ENCODE results near the gene CD248.

CD248 gene

GRCh38 chr11:66302656-66303055 is 14.2 kb downstream of the CD248 start:
- CTCF ChIA-PET, result interaction anchor here (1.0 to 5.2 kb wide), 4 partner anchors 8 to 81 kb away, joined by 3 to 46 read pairs (median 3); partner anchors contain the start of gene YIF1A
- 97% methylated on average over 10 of the region's 12 CpGs for WGBS (ENCODE audit: insufficient coverage)
- Histone ChIP-seq H3K4me3 (ENCODE audit: control insufficient read depth in 1 of 7, extremely low read depth in 1 of 7, insufficient read depth in 4 of 7, low read depth in 2 of 7, low read length in 6 of 7) (no peak overlapping the region), H3K36me3 (ENCODE audit: control insufficient read depth in 4 of 4, insufficient read depth in 4 of 4, low read length in 3 of 4) (no peaks in the 10 kb centered on the region), H3K4me1 (ENCODE audit: control extremely low read depth in 1 of 4, control insufficient read depth in 4 of 4, insufficient read depth in 4 of 4, low read length in 3 of 4) (no peaks in the 10 kb centered on the region), H3K27ac (ENCODE audit: insufficient read depth in 1 of 2, low read depth in 1 of 2, low read length in 2 of 2, poor library complexity in 1 of 2, severe bottlenecking in 2 of 2) (no peak overlapping the region), H3K9me3 (ENCODE audit: control extremely low read depth in 1 of 5, control insufficient read depth in 4 of 5, insufficient read depth in 2 of 5, low read depth in 1 of 5, low read length in 4 of 5) (no peaks in the 10 kb centered on the region), H3K27me3 (replicated peaks in 2 of 5; ENCODE audit: control insufficient read depth in 4 of 5, insufficient read depth in 5 of 5, low read length in 4 of 5) (no peaks in the 10 kb centered on the region)
- no peak for DNase-seq
- POLR2A ChIA-PET, result no interaction called here

GRCh38 chr11:66299186-66299585 is 17.7 kb downstream of the CD248 start:
- ChIA-PET POLR2A (no interaction called here), CTCF (interaction anchor here (1.2 to 5.2 kb wide), 2 partner anchors 12 to 32 kb away, joined by 3 to 46 read pairs; no protein-coding TSS in a partner anchor)
- H3K27me3 ChIP-seq (replicated peaks in 2 of 5; ENCODE audit: control insufficient read depth in 4 of 5, insufficient read depth in 5 of 5, low read length in 4 of 5), result peaks cover 0 to 12% (median 9%) of the 10 kb centered on the region in 5 experiments
- no peak for DNase-seq
- WGBS (ENCODE audit: insufficient coverage), result 87% methylated on average over 2 of the region's 3 CpGs
- H3K4me3 ChIP-seq (ENCODE audit: control insufficient read depth in 1 of 7, extremely low read depth in 1 of 7, insufficient read depth in 4 of 7, low read depth in 2 of 7, low read length in 6 of 7), result no peak overlapping the region
- no peaks in the 10 kb centered on the region for H3K9me3 ChIP-seq (ENCODE audit: control extremely low read depth in 1 of 5, control insufficient read depth in 4 of 5, insufficient read depth in 2 of 5, low read depth in 1 of 5, low read length in 4 of 5)
- no peak overlapping the region for H3K27ac ChIP-seq (ENCODE audit: insufficient read depth in 1 of 2, low read depth in 1 of 2, low read length in 2 of 2, poor library complexity in 1 of 2, severe bottlenecking in 2 of 2)
- no peaks in the 10 kb centered on the region for H3K4me1 ChIP-seq (ENCODE audit: control extremely low read depth in 1 of 4, control insufficient read depth in 4 of 4, insufficient read depth in 4 of 4, low read length in 3 of 4)
- H3K36me3 ChIP-seq (ENCODE audit: control insufficient read depth in 4 of 4, insufficient read depth in 4 of 4, low read length in 3 of 4), result no peaks in the 10 kb centered on the region

GRCh38 chr11:66297610-66298009 is 19.2 kb downstream of the CD248 start:
- DNase-seq, result no peak
- H3K27me3 ChIP-seq (replicated peaks in 2 of 5; ENCODE audit: control insufficient read depth in 4 of 5, insufficient read depth in 5 of 5, low read length in 4 of 5), result peaks cover 0 to 28% (median 15%) of the 10 kb centered on the region in 5 experiments
- WGBS (ENCODE audit: insufficient coverage), result 85% methylated on average over 8 of the region's 8 CpGs
- no peak overlapping the region for H3K27ac ChIP-seq (ENCODE audit: insufficient read depth in 1 of 2, low read depth in 1 of 2, low read length in 2 of 2, poor library complexity in 1 of 2, severe bottlenecking in 2 of 2)
- H3K4me3 ChIP-seq (ENCODE audit: control insufficient read depth in 1 of 7, extremely low read depth in 1 of 7, insufficient read depth in 4 of 7, low read depth in 2 of 7, low read length in 6 of 7), result no peak overlapping the region
- no peaks in the 10 kb centered on the region for H3K4me1 ChIP-seq (ENCODE audit: control extremely low read depth in 1 of 4, control insufficient read depth in 4 of 4, insufficient read depth in 4 of 4, low read length in 3 of 4)
- H3K9me3 ChIP-seq (ENCODE audit: control extremely low read depth in 1 of 5, control insufficient read depth in 4 of 5, insufficient read depth in 2 of 5, low read depth in 1 of 5, low read length in 4 of 5), result no peaks in the 10 kb centered on the region
- no peaks in the 10 kb centered on the region for H3K36me3 ChIP-seq (ENCODE audit: control insufficient read depth in 4 of 4, insufficient read depth in 4 of 4, low read length in 3 of 4)
- CTCF ChIA-PET, result interaction anchor here (1.2 to 1.5 kb wide), 2 partner anchors 14 to 110 kb away, joined by 3 to 8 read pairs; no protein-coding TSS in a partner anchor
- POLR2A ChIA-PET, result no interaction called here

- H3K27me3 ChIP-seq (replicated peaks in 2 of 5; ENCODE audit: control insufficient read depth in 4 of 5, insufficient read depth in 5 of 5, low read length in 4 of 5), result peaks cover 0 to 51% (median 21%) of the 10 kb centered on the region in 5 experiments
- POLR2A ChIA-PET, result no interaction called here
- CTCF ChIA-PET, result interaction anchor here (1.1 kb wide), 1 partner anchor 16 kb away, joined by 8 read pairs; no protein-coding TSS in a partner anchor
Observed at GRCh38 chr11:66294626-66295620, 21.9 kb downstream of the CD248 start.

GRCh38 chr11:66293777-66294625 is 22.8 kb downstream of the CD248 start:
- CTCF ChIA-PET, result no interaction called here
- DNase-seq, result no peak
- Histone ChIP-seq H3K27me3 (replicated peaks in 2 of 5; ENCODE audit: control insufficient read depth in 4 of 5, insufficient read depth in 5 of 5, low read length in 4 of 5) (peaks cover 0 to 52% (median 21%) of the 10 kb centered on the region in 5 experiments), H3K4me1 (ENCODE audit: control extremely low read depth in 1 of 4, control insufficient read depth in 4 of 4, insufficient read depth in 4 of 4, low read length in 3 of 4) (peaks cover 0 to 22% (median 17%) of the 10 kb centered on the region in 4 experiments), H3K4me3 (ENCODE audit: control insufficient read depth in 1 of 7, extremely low read depth in 1 of 7, insufficient read depth in 4 of 7, low read depth in 2 of 7, low read length in 6 of 7) (no peak overlapping the region), H3K9me3 (ENCODE audit: control extremely low read depth in 1 of 5, control insufficient read depth in 4 of 5, insufficient read depth in 2 of 5, low read depth in 1 of 5, low read length in 4 of 5) (no peaks in the 10 kb centered on the region), H3K27ac (ENCODE audit: insufficient read depth in 1 of 2, low read depth in 1 of 2, low read length in 2 of 2, poor library complexity in 1 of 2, severe bottlenecking in 2 of 2) (no peak overlapping the region), H3K36me3 (ENCODE audit: control insufficient read depth in 4 of 4, insufficient read depth in 4 of 4, low read length in 3 of 4) (no peaks in the 10 kb centered on the region)
- WGBS (ENCODE audit: insufficient coverage), result 85% methylated on average over 28 of the region's 30 CpGs
- POLR2A ChIA-PET, result interaction anchor here (0.6 kb wide), 1 partner anchor 354 kb away, joined by 3 read pairs; no protein-coding TSS in a partner anchor

More at GRCh38 chr11:66294626-66295620, 21.9 kb downstream of the CD248 start:
- Histone ChIP-seq H3K4me3 (ENCODE audit: control insufficient read depth in 1 of 7, extremely low read depth in 1 of 7, insufficient read depth in 4 of 7, low read depth in 2 of 7, low read length in 6 of 7) (no peak overlapping the region), H3K36me3 (ENCODE audit: control insufficient read depth in 4 of 4, insufficient read depth in 4 of 4, low read length in 3 of 4) (no peaks in the 10 kb centered on the region), H3K9me3 (ENCODE audit: control extremely low read depth in 1 of 5, control insufficient read depth in 4 of 5, insufficient read depth in 2 of 5, low read depth in 1 of 5, low read length in 4 of 5) (no peaks in the 10 kb centered on the region), H3K27ac (ENCODE audit: insufficient read depth in 1 of 2, low read depth in 1 of 2, low read length in 2 of 2, poor library complexity in 1 of 2, severe bottlenecking in 2 of 2) (no peak overlapping the region), H3K4me1 (ENCODE audit: control extremely low read depth in 1 of 4, control insufficient read depth in 4 of 4, insufficient read depth in 4 of 4, low read length in 3 of 4) (peaks cover 0 to 14% (median 10%) of the 10 kb centered on the region in 4 experiments)
- DNase-seq, result no peak
- 88% methylated on average over 102 of the region's 123 CpGs for WGBS (ENCODE audit: insufficient coverage)

GRCh38 chr11:66293352-66293751 is 23.5 kb downstream of the CD248 start:
- H3K4me1 ChIP-seq (ENCODE audit: control extremely low read depth in 1 of 4, control insufficient read depth in 4 of 4, insufficient read depth in 4 of 4, low read length in 3 of 4), result peaks cover 0 to 25% (median 20%) of the 10 kb centered on the region in 4 experiments
- H3K27me3 ChIP-seq (replicated peaks in 2 of 5; ENCODE audit: control insufficient read depth in 4 of 5, insufficient read depth in 5 of 5, low read length in 4 of 5), result peaks cover 0 to 52% (median 21%) of the 10 kb centered on the region in 5 experiments
- H3K9me3 ChIP-seq (ENCODE audit: control extremely low read depth in 1 of 5, control insufficient read depth in 4 of 5, insufficient read depth in 2 of 5, low read depth in 1 of 5, low read length in 4 of 5), result no peaks in the 10 kb centered on the region
- POLR2A ChIA-PET, result interaction anchor here (0.6 kb wide), 1 partner anchor 353 kb away, joined by 3 read pairs; no protein-coding TSS in a partner anchor
- no peak overlapping the region for H3K27ac ChIP-seq (ENCODE audit: insufficient read depth in 1 of 2, low read depth in 1 of 2, low read length in 2 of 2, poor library complexity in 1 of 2, severe bottlenecking in 2 of 2)
- CTCF ChIA-PET, result no interaction called here
- 92% methylated on average over 2 of the region's 4 CpGs for WGBS (ENCODE audit: insufficient coverage)
- H3K36me3 ChIP-seq (ENCODE audit: control insufficient read depth in 4 of 4, insufficient read depth in 4 of 4, low read length in 3 of 4), result no peaks in the 10 kb centered on the region
- DNase-seq, result no peak
- no peak overlapping the region for H3K4me3 ChIP-seq (ENCODE audit: control insufficient read depth in 1 of 7, extremely low read depth in 1 of 7, insufficient read depth in 4 of 7, low read depth in 2 of 7, low read length in 6 of 7)

Measured in common myeloid progenitor, CD34-positive (primary cell).